ENCODE measurements around the gene FNDC5.
A peak's percentile ranks its signal among the peaks of the same experiment; 100 is the strongest.

Gene FNDC5

DNA sequence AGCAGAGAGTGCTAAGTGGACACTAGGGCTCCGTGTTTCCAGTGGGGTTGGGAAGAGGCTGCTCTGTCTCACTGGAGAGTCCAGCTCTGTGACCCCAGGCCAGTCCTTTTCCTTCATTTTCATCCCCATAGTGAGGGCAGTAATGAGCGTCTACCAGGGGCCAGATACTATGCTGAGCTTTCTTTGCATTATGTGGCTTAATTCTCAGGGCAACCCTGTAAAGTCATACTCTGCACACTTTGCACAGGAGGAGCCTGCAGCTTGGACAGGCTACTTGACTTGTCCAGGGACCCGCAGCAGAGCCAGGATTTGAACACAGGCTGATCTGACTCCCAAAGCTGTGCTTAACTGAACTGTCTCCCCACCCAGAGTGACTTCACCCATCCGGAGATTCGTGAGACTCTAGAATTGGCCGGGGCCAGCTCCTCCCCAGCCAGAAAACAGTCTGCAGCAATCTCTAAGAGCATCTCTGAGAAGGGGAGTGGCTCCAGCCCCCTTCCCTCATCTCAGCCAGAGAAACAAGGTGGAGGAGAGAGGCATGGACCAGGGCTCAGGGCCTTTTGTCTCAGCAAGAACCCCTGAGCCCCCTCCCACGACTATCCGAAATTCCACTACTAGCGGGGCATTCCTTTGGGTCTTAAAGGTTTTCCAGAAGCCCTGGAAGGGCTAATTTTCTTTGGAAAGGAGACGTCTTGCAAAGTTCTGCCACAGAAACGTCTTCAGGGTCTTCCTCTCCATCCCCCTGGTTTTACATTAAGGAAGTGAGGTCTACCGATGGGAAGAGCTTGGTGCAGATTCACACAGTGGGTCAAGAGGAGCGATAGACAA is 866 bp upstream of the FNDC5 start:
- Histone ChIP-seq H3K4me1 (ENCODE audit: control insufficient read depth, insufficient read depth, low read length, poor library complexity, severe bottlenecking) (peaks cover 14% of the 10 kb centered on the region), H3K36me3 (ENCODE audit: control insufficient read depth, insufficient read depth, low read length) (peaks cover 2% of the 10 kb centered on the region), H3K4me3 (ENCODE audit: extremely low read depth, insufficient read depth, low read length, poor library complexity, severe bottlenecking) (peak overlapping the region; percentile 35), H3K9me3 (ENCODE audit: control insufficient read depth, low read length) (no peaks in the 10 kb centered on the region), H3K27ac (ENCODE audit: low read depth, low read length, severe bottlenecking) (no peak overlapping the region)
- 26 to 30% methylated on average over 8 of the region's 13 CpGs for WGBS, 2 experiments (ENCODE audit: insufficient coverage in 2 of 2)

GRCh38 chr1:32869923-32870614 is 643 bp downstream of the FNDC5 start:
- H3K4me1 ChIP-seq (ENCODE audit: control insufficient read depth, insufficient read depth, low read length, poor library complexity, severe bottlenecking), result peaks cover 14% of the 10 kb centered on the region
- peaks cover 2% of the 10 kb centered on the region for H3K36me3 ChIP-seq (ENCODE audit: control insufficient read depth, insufficient read depth, low read length)
- WGBS, 2 experiments (ENCODE audit: insufficient coverage in 2 of 2), result 58 to 65% methylated on average over 9 of the region's 16 CpGs
- H3K9me3 ChIP-seq (ENCODE audit: control insufficient read depth, low read length), result no peaks in the 10 kb centered on the region
- no peak overlapping the region for H3K27ac ChIP-seq (ENCODE audit: low read depth, low read length, severe bottlenecking)
- H3K4me3 ChIP-seq (ENCODE audit: extremely low read depth, insufficient read depth, low read length, poor library complexity, severe bottlenecking), result peak overlapping the region; percentile 11

- Histone ChIP-seq H3K36me3 (ENCODE audit: control insufficient read depth, insufficient read depth, low read length) (peaks cover 2% of the 10 kb centered on the region), H3K27ac (ENCODE audit: low read depth, low read length, severe bottlenecking) (no peak overlapping the region), H3K4me3 (ENCODE audit: extremely low read depth, insufficient read depth, low read length, poor library complexity, severe bottlenecking) (no peak overlapping the region), H3K9me3 (ENCODE audit: control insufficient read depth, low read length) (no peaks in the 10 kb centered on the region), H3K4me1 (ENCODE audit: control insufficient read depth, insufficient read depth, low read length, poor library complexity, severe bottlenecking) (peaks cover 14% of the 10 kb centered on the region)
- WGBS, 2 experiments (ENCODE audit: insufficient coverage in 2 of 2), result 95 to 96% methylated on average over 5 of the region's 9 CpGs
Measured at GRCh38 chr1:32868806-32869455, 1.8 kb downstream of the FNDC5 start.

GRCh38 chr1:32868085-32868484 is 2.6 kb downstream of the FNDC5 start:
- Histone ChIP-seq H3K4me1 (ENCODE audit: control insufficient read depth, insufficient read depth, low read length, poor library complexity, severe bottlenecking) (peaks cover 14% of the 10 kb centered on the region), H3K36me3 (ENCODE audit: control insufficient read depth, insufficient read depth, low read length) (peaks cover 6% of the 10 kb centered on the region), H3K9me3 (ENCODE audit: control insufficient read depth, low read length) (no peaks in the 10 kb centered on the region), H3K27ac (ENCODE audit: low read depth, low read length, severe bottlenecking) (no peak overlapping the region), H3K4me3 (ENCODE audit: extremely low read depth, insufficient read depth, low read length, poor library complexity, severe bottlenecking) (no peak overlapping the region)
- whole genome bisulfite sequencing, 2 experiments (ENCODE audit: insufficient coverage in 2 of 2), result 92 to 95% methylated on average over 11 to 12 of the region's 13 CpGs

DNA sequence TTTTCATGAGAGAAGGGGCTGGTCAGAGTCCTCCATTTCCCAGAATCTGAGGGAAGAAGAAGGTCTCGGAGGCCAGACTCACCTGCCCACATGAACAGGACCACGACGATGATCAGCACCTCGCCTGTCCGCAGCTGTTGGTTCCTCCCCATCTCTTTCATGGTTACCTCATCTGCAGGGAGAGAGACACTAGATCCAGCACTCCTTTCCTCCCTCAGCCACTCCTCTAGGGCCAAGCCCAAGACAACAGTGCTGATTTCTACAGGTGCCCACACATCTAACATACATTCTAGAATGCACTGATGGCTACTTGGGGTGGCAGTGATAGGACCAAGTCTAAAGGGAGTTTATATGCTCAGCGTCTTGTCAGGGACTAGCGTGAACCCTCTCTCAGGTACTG is 3.0 kb downstream of the FNDC5 start:
- Histone ChIP-seq H3K9me3 (ENCODE audit: control insufficient read depth, low read length) (no peaks in the 10 kb centered on the region), H3K4me3 (ENCODE audit: extremely low read depth, insufficient read depth, low read length, poor library complexity, severe bottlenecking) (no peak overlapping the region), H3K27ac (ENCODE audit: low read depth, low read length, severe bottlenecking) (no peak overlapping the region), H3K36me3 (ENCODE audit: control insufficient read depth, insufficient read depth, low read length) (peaks cover 10% of the 10 kb centered on the region), H3K4me1 (ENCODE audit: control insufficient read depth, insufficient read depth, low read length, poor library complexity, severe bottlenecking) (peaks cover 14% of the 10 kb centered on the region)
- WGBS, 2 experiments (ENCODE audit: insufficient coverage in 2 of 2), result 95 to 100% methylated on average over 2 to 4 of the region's 7 CpGs

DNA sequence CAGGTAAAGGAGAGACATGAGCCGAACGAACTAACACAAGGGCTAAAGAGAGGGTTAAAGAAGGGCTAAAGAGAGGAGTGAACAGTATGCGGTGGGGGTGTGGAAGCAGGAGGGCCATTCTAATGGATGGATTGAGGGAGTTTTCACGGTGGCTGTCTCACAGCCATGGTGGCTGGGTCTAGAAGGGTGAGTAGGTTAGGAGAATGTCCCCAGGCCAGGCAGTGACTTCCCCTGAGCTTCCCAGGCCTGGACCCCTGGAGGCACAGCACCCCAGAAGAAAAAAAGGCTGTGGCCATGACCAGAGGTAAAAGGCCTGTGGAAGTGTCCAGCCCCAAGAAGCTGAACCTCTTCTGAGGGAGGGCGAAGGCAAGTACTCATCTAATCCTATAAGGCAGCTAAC is 3.6 kb downstream of the FNDC5 start:
- Histone ChIP-seq H3K4me3 (ENCODE audit: extremely low read depth, insufficient read depth, low read length, poor library complexity, severe bottlenecking) (no peak overlapping the region), H3K36me3 (ENCODE audit: control insufficient read depth, insufficient read depth, low read length) (peaks cover 10% of the 10 kb centered on the region), H3K4me1 (ENCODE audit: control insufficient read depth, insufficient read depth, low read length, poor library complexity, severe bottlenecking) (peaks cover 13% of the 10 kb centered on the region), H3K27ac (ENCODE audit: low read depth, low read length, severe bottlenecking) (no peak overlapping the region), H3K9me3 (ENCODE audit: control insufficient read depth, low read length) (no peaks in the 10 kb centered on the region)
- 75 to 84% methylated on average over 2 to 5 of the region's 5 CpGs for WGBS, 2 experiments (ENCODE audit: insufficient coverage in 2 of 2)

GRCh38 chr1:32865639-32866405 is 4.9 kb downstream of the FNDC5 start:
- WGBS, 2 experiments (ENCODE audit: insufficient coverage in 2 of 2), result 100% methylated on average over 1 of the region's 3 CpGs

DNA sequence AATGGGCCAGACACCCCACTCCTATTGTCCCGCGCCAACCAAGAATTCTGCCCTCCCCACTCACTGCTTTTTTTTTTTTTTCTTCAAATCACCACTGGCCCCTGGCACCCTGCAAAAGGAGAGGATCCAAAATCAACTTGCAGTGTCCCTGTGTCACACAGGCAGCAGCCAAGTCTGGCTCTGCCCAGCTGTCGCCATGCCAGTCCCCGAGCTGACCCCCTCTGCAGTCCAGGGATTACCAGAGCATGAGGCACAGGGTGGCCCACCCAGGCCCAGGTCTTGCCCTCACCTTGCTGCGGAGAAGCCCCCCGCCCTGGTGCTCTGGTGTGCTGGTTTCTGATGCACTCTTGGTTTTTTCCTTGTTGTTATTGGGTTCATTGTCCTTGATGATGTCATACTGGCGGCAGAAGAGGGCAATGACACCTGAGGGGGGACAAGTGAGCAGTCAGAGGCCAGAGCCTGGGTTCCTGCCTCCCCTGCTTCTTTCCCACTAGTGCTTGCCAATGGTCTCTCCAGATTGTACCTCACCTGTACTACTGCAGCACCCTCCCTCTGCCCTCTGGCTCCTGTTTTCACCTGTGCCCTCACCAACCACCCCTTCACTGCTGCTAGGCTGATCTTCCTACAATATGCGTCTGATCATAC is 6.2 kb downstream of the FNDC5 start:
- peaks cover 5% of the 10 kb centered on the region for H3K4me1 ChIP-seq (ENCODE audit: control insufficient read depth, insufficient read depth, low read length, poor library complexity, severe bottlenecking)
- no peaks in the 10 kb centered on the region for H3K9me3 ChIP-seq (ENCODE audit: control insufficient read depth, low read length)
- 96 to 98% methylated on average over 6 to 8 of the region's 8 CpGs for WGBS, 2 experiments (ENCODE audit: insufficient coverage in 2 of 2)
- H3K27ac ChIP-seq (ENCODE audit: low read depth, low read length, severe bottlenecking), result no peak overlapping the region
- peaks cover 20% of the 10 kb centered on the region for H3K36me3 ChIP-seq (ENCODE audit: control insufficient read depth, insufficient read depth, low read length)
- H3K4me3 ChIP-seq (ENCODE audit: extremely low read depth, insufficient read depth, low read length, poor library complexity, severe bottlenecking), result no peak overlapping the region

More at GRCh38 chr1:32865639-32866405, 4.9 kb downstream of the FNDC5 start:
- Histone ChIP-seq H3K36me3 (ENCODE audit: control insufficient read depth, insufficient read depth, low read length) (peaks cover 17% of the 10 kb centered on the region), H3K4me3 (ENCODE audit: extremely low read depth, insufficient read depth, low read length, poor library complexity, severe bottlenecking) (no peak overlapping the region), H3K27ac (ENCODE audit: low read depth, low read length, severe bottlenecking) (no peak overlapping the region), H3K9me3 (ENCODE audit: control insufficient read depth, low read length) (no peaks in the 10 kb centered on the region), H3K4me1 (ENCODE audit: control insufficient read depth, insufficient read depth, low read length, poor library complexity, severe bottlenecking) (peaks cover 11% of the 10 kb centered on the region)

DNA sequence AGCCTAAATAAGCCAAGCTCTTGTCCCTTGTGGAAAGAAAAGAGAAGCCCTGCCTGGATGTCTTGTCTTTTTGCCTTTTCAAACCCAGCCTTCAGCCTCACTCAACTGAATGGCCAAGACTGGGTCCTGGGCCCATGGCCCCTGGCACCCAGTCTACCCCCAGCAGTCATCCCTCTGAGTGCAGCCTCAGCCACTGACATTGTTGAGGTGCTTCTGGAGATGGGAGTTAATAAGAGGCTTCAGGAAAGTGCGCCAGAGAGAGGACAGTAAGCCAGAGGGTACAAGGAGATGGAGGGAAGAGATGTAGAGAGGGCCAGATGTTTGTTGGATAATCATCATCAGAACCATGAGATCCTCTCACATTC is 6.8 kb downstream of the FNDC5 start:
- Histone ChIP-seq H3K4me1 (ENCODE audit: control insufficient read depth, insufficient read depth, low read length, poor library complexity, severe bottlenecking) (peaks cover 5% of the 10 kb centered on the region), H3K36me3 (ENCODE audit: control insufficient read depth, insufficient read depth, low read length) (peaks cover 25% of the 10 kb centered on the region), H3K27ac (ENCODE audit: low read depth, low read length, severe bottlenecking) (no peak overlapping the region), H3K4me3 (ENCODE audit: extremely low read depth, insufficient read depth, low read length, poor library complexity, severe bottlenecking) (no peak overlapping the region), H3K9me3 (ENCODE audit: control insufficient read depth, low read length) (no peaks in the 10 kb centered on the region)
- WGBS, 2 experiments (ENCODE audit: insufficient coverage in 2 of 2), result 83% methylated on average over 1 of the region's 1 CpG; no CpG with 5 or more reads in 1 of the 2 experiments
